ENCODE results near the gene RGS14.
"Not testable (repeated sequence)": the region's sequence is repeated elsewhere in the genome, so short reads cannot be mapped to it uniquely, and the experiment has no call there.

RGS14 gene

GRCh38 chr5:177375516-177375915 lies 17.8 kb downstream of the RGS14 start:
- not testable (repeated sequence) for DNase-seq (ENCODE audit: low read depth, low spot score); H3K27ac ChIP-seq

- no peak overlapping the region for H3K27ac ChIP-seq
These were observed 18.4 kb downstream of the RGS14 start for GRCh38 chr5:177376107-177376506.

GRCh38 chr5:177377851-177378776 lies 20.4 kb downstream of the RGS14 start:
- H3K27ac ChIP-seq, result no peak overlapping the region

More at GRCh38 chr5:177376107-177376506, 18.4 kb downstream of the RGS14 start:
- DNase-seq (ENCODE audit: low read depth, low spot score), result no peak

GRCh38 chr5:177378884-177379883 lies 21.5 kb downstream of the RGS14 start:
- H3K27ac ChIP-seq, result no peak overlapping the region
- peak; percentile 75 for DNase-seq (ENCODE audit: low read depth, low spot score)

More at GRCh38 chr5:177377851-177378776, 20.4 kb downstream of the RGS14 start:
- DNase-seq (ENCODE audit: low read depth, low spot score), result no peak

GRCh38 chr5:177380805-177381126 lies 23.0 kb downstream of the RGS14 start:
- DNase-seq (ENCODE audit: low read depth, low spot score), result no peak
- no peak overlapping the region for H3K27ac ChIP-seq

GRCh38 chr5:177382423-177383029 lies 24.8 kb downstream of the RGS14 start:
- H3K27ac ChIP-seq, result no peak overlapping the region
- no peak for DNase-seq (ENCODE audit: low read depth, low spot score)

GRCh38 chr5:177383181-177383580 lies 25.5 kb downstream of the RGS14 start:
- no peak for DNase-seq (ENCODE audit: low read depth, low spot score)
- no peak overlapping the region for H3K27ac ChIP-seq

- H3K27ac ChIP-seq, result no peak within 1 kb of the TSS
- no peak for DNase-seq (ENCODE audit: low read depth, low spot score)
These were observed 26.4 kb downstream of the RGS14 start, which contains the start of gene SLC34A1 for GRCh38 chr5:177384134-177384533. Gene SLC34A1, plus strand, starts transcription at chr5:177384434. Its CDS starts 1,308 bp downstream, at chr5:177385742.

GRCh38 chr5:177385720-177386119 lies 28.0 kb downstream of the RGS14 start:
- DNase-seq (ENCODE audit: low read depth, low spot score), result no peak
- no peak overlapping the region for H3K27ac ChIP-seq

- DNase-seq (ENCODE audit: low read depth, low spot score), result no peak
- H3K27ac ChIP-seq, result no peak overlapping the region
These were observed 28.8 kb downstream of the RGS14 start for GRCh38 chr5:177386542-177386941.

- H3K27ac ChIP-seq, result no peak overlapping the region
These were observed 29.7 kb downstream of the RGS14 start for GRCh38 chr5:177387405-177387804.

GRCh38 chr5:177388521-177389052 lies 30.9 kb downstream of the RGS14 start:
- DNase-seq (ENCODE audit: low read depth, low spot score), result no peak
- H3K27ac ChIP-seq, result peak overlapping the region; percentile 69

More at GRCh38 chr5:177387405-177387804, 29.7 kb downstream of the RGS14 start:
- no peak for DNase-seq (ENCODE audit: low read depth, low spot score)

- H3K27ac ChIP-seq, result peak overlapping the region; percentile 69
- DNase-seq (ENCODE audit: low read depth, low spot score), result peak; percentile 84
These were observed 31.8 kb downstream of the RGS14 start for GRCh38 chr5:177389241-177390169.

GRCh38 chr5:177390363-177391300 lies 32.9 kb downstream of the RGS14 start:
- peak overlapping the region; percentile 69 for H3K27ac ChIP-seq
- no peak for DNase-seq (ENCODE audit: low read depth, low spot score)

- H3K27ac ChIP-seq, result no peak overlapping the region
These were observed 35.0 kb downstream of the RGS14 start for GRCh38 chr5:177392765-177393164.

GRCh38 chr5:177393206-177393765 lies 35.6 kb downstream of the RGS14 start:
- no peak for DNase-seq (ENCODE audit: low read depth, low spot score)
- H3K27ac ChIP-seq, result no peak overlapping the region

More at GRCh38 chr5:177392765-177393164, 35.0 kb downstream of the RGS14 start:
- DNase-seq (ENCODE audit: low read depth, low spot score), result no peak

- no peak overlapping the region for H3K27ac ChIP-seq
- DNase-seq (ENCODE audit: low read depth, low spot score), result no peak
These were observed 36.3 kb downstream of the RGS14 start for GRCh38 chr5:177393990-177394389.
